DOHH2 (cell line): Measurements from ENCODE around the gene SLC2A3.
"Not testable (repeated sequence)": the region's sequence is repeated elsewhere in the genome, so short reads cannot be mapped to it uniquely, and the experiment has no call there.

ENCODE experiments used
- H3F3A ChIP-seq: fragments of 200-600 bp; sonication (generic), shearing (Covaris generic); 2 replicates; pipeline ENCODE4 v1.6.0; 2016; ENCODE audit warnings: antibody characterized with exemption, mild to moderate bottlenecking; ENCODE audit not compliant: control insufficient read depth, insufficient read depth
- H3K27ac ChIP-seq: fragments of 200-600 bp; sonication (generic); 2 replicates; pipeline ENCODE4 v1.5.1; 2014; ENCODE audit warnings: low read depth, mild to moderate bottlenecking, low read length, moderate library complexity
- H3K27me3 ChIP-seq: fragments of 200-600 bp; sonication (generic); 2 replicates; pipeline ENCODE4 v1.6.1; 2014; ENCODE audit warnings: mild to moderate bottlenecking, low read length, mixed read lengths; ENCODE audit not compliant: control insufficient read depth
- H3K36me3 ChIP-seq: fragments of 200-600 bp; sonication (generic); 2 replicates; pipeline ENCODE4 v1.6.1; 2014; ENCODE audit warnings: mild to moderate bottlenecking, low read length, moderate library complexity, mixed read lengths; ENCODE audit not compliant: control insufficient read depth
- H3K4me1 ChIP-seq: fragments of 200-600 bp; sonication (generic); 2 replicates; pipeline ENCODE4 v1.6.1; 2014; ENCODE audit warnings: mild to moderate bottlenecking, low read length, mixed read lengths; ENCODE audit not compliant: control insufficient read depth
- H3K4me2 ChIP-seq: fragments of 200-600 bp; sonication (generic); 2 replicates; pipeline ENCODE4 v1.6.0; 2014; ENCODE audit warnings: mild to moderate bottlenecking, low read length, moderate library complexity
- H3K4me3 ChIP-seq: fragments of 200-600 bp; sonication (generic); 2 replicates; pipeline ENCODE4 v1.5.1; 2014; ENCODE audit warnings: mild to moderate bottlenecking, low read length, mixed read lengths
- H3K79me2 ChIP-seq: fragments of 200-600 bp; sonication (generic); 2 replicates; pipeline ENCODE4 v1.6.1; 2014; ENCODE audit warnings: mild to moderate bottlenecking, low read length, mixed read lengths; ENCODE audit not compliant: control insufficient read depth
- H3K9me2 ChIP-seq: fragments of 200-600 bp; sonication (generic); replicated peaks from 2 replicates; pipeline ENCODE4 v1.6.1; 2014; ENCODE audit warnings: mild to moderate bottlenecking, low read length, mixed read lengths; ENCODE audit not compliant: control insufficient read depth
- H3K9me3 ChIP-seq: fragments of 200-600 bp; sonication (generic); 2 replicates; pipeline ENCODE4 v1.6.1; 2014; ENCODE audit warnings: antibody characterized with exemption, low read length, mixed read lengths; ENCODE audit not compliant: control insufficient read depth, insufficient read depth
- H4K20me1 ChIP-seq: fragments of 200-600 bp; sonication (generic); 2 replicates; pipeline ENCODE4 v1.6.0; 2014; ENCODE audit warnings: low read depth, mild to moderate bottlenecking, antibody characterized with exemption, low read length, moderate library complexity; ENCODE audit not compliant: control insufficient read depth, insufficient read depth
- CTCF ChIP-seq: fragments of 200-600 bp; sonication (generic); IDR thresholded peaks from one replicate; pipeline ENCODE4 v1.5.1; 2014; ENCODE audit warnings: antibody characterized with exemption, mild to moderate bottlenecking, low read depth, low read length; ENCODE audit not compliant: poor library complexity, severe bottlenecking
- EZH2phosphoT487 ChIP-seq: fragments of 200-600 bp; sonication (generic); IDR thresholded peaks from 2 replicates; pipeline ENCODE4 v1.6.1; 2017; ENCODE audit warnings: borderline replicate concordance, mild to moderate bottlenecking, antibody characterized with exemption, low read length, moderate library complexity, mixed read lengths

The SLC2A3 gene

GRCh38 chr12:7935590-7936581, at the start of gene SLC2A3:
SLC2A3 (minus strand) TSS chr12:7936187; CDS start chr12:7936034, 153 bp downstream.
- Histone ChIP-seq H3K9me3 (no peaks in the 10 kb centered on the region), H3K36me3 (no peaks in the 10 kb centered on the region), H3K27me3 (no peaks in the 10 kb centered on the region), H3K79me2 (0 out of 2 replicates have a peak, but pooled peaks cover 3% of the 10 kb centered on the region), H3K27ac (no peak within 1 kb of the TSS), H3F3A (no peaks in the 10 kb centered on the region; the same call in 1 of the 2 replicates), H4K20me1 (no peaks in the 10 kb centered on the region), H3K4me3 (peak within 1 kb of the TSS; percentile 68), H3K9me2 (no peaks in the 10 kb centered on the region), H3K4me1 (peaks cover 34% of the 10 kb centered on the region), H3K4me2 (peak within 1 kb of the TSS; percentile 70)
- TF ChIP-seq EZH2phosphoT487 (no peak), CTCF (no peak)

GRCh38 chr12:7984900-7985299, 48.9 kb upstream of the SLC2A3 start:
- no peak overlapping the region for H3K4me3 ChIP-seq
- H3K27me3 ChIP-seq = 0 out of 2 replicates have a peak, but pooled peaks cover 2% of the 10 kb centered on the region
- H3K4me2 ChIP-seq = no peak overlapping the region
- H3K9me3 ChIP-seq = no peaks in the 10 kb centered on the region
- no peak overlapping the region for H3K27ac ChIP-seq
- H3K4me1 ChIP-seq = no peaks in the 10 kb centered on the region
- no peaks in the 10 kb centered on the region for H3F3A ChIP-seq
- no peaks in the 10 kb centered on the region for H4K20me1 ChIP-seq
- TF ChIP-seq EZH2phosphoT487 = no peak
- TF ChIP-seq CTCF = no peak
- H3K9me2 ChIP-seq = no peaks in the 10 kb centered on the region
- no peaks in the 10 kb centered on the region for H3K36me3 ChIP-seq
- no peaks in the 10 kb centered on the region for H3K79me2 ChIP-seq

GRCh38 chr12:7983460-7983859, 47.5 kb upstream of the SLC2A3 start:
- not testable (repeated sequence) for H3K36me3 ChIP-seq, H3K27ac ChIP-seq, H3K4me3 ChIP-seq, H3K9me2 ChIP-seq, H4K20me1 ChIP-seq, H3K4me1 ChIP-seq, H3K9me3 ChIP-seq, H3K4me2 ChIP-seq, H3F3A ChIP-seq, H3K27me3 ChIP-seq, H3K79me2 ChIP-seq

- not testable (repeated sequence) for H3F3A ChIP-seq, H3K4me1 ChIP-seq, H3K9me3 ChIP-seq, H3K79me2 ChIP-seq, H4K20me1 ChIP-seq, H3K27me3 ChIP-seq, H3K4me3 ChIP-seq, H3K27ac ChIP-seq, H3K4me2 ChIP-seq, H3K36me3 ChIP-seq, H3K9me2 ChIP-seq
Observed at GRCh38 chr12:7983019-7983418, 47.0 kb upstream of the SLC2A3 start.

- H3K27me3 ChIP-seq, H3F3A ChIP-seq, H3K4me2 ChIP-seq, H3K4me3 ChIP-seq, H3K27ac ChIP-seq, H3K9me3 ChIP-seq, H4K20me1 ChIP-seq, H3K36me3 ChIP-seq, H3K79me2 ChIP-seq, H3K9me2 ChIP-seq: not testable (repeated sequence)
- peaks cover 11% of the 10 kb centered on the region for H3K4me1 ChIP-seq
Observed at GRCh38 chr12:7982332-7982735, 46.3 kb upstream of the SLC2A3 start.
